ENCODE results near the gene TANGO6. TPM values are rescaled to one million over a fixed set of nuclear protein-coding genes. Genes with fewer than 3 reads are reported as not detected.

Gene TANGO6
- total RNA-seq, 1 donor from 2014 or later: 13.7 TPM

GRCh38 chr16:68884401-68884800, 41.1 kb downstream of the TANGO6 start:
- Histone ChIP-seq H3K27me3 (ENCODE audit: control insufficient read depth, insufficient read depth, low read length) (no peaks in the 10 kb centered on the region), H3K36me3 (ENCODE audit: control insufficient read depth, insufficient read depth, low read length) (no peaks in the 10 kb centered on the region), H3K4me3 (ENCODE audit: low read depth, low read length) (no peak overlapping the region)
- no peak for FAIRE-seq
- TF ChIP-seq, protein P1, sequence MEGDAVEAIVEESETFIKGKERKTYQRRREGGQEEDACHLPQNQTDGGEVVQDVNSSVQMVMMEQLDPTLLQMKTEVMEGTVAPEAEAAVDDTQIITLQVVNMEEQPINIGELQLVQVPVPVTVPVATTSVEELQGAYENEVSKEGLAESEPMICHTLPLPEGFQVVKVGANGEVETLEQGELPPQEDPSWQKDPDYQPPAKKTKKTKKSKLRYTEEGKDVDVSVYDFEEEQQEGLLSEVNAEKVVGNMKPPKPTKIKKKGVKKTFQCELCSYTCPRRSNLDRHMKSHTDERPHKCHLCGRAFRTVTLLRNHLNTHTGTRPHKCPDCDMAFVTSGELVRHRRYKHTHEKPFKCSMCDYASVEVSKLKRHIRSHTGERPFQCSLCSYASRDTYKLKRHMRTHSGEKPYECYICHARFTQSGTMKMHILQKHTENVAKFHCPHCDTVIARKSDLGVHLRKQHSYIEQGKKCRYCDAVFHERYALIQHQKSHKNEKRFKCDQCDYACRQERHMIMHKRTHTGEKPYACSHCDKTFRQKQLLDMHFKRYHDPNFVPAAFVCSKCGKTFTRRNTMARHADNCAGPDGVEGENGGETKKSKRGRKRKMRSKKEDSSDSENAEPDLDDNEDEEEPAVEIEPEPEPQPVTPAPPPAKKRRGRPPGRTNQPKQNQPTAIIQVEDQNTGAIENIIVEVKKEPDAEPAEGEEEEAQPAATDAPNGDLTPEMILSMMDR (IDR thresholded peaks at IDR 0.05; ENCODE audit: insufficient read depth, low read length, severe bottlenecking): no peak
- no peak for DNase-seq (ENCODE audit: low read depth)

DNA sequence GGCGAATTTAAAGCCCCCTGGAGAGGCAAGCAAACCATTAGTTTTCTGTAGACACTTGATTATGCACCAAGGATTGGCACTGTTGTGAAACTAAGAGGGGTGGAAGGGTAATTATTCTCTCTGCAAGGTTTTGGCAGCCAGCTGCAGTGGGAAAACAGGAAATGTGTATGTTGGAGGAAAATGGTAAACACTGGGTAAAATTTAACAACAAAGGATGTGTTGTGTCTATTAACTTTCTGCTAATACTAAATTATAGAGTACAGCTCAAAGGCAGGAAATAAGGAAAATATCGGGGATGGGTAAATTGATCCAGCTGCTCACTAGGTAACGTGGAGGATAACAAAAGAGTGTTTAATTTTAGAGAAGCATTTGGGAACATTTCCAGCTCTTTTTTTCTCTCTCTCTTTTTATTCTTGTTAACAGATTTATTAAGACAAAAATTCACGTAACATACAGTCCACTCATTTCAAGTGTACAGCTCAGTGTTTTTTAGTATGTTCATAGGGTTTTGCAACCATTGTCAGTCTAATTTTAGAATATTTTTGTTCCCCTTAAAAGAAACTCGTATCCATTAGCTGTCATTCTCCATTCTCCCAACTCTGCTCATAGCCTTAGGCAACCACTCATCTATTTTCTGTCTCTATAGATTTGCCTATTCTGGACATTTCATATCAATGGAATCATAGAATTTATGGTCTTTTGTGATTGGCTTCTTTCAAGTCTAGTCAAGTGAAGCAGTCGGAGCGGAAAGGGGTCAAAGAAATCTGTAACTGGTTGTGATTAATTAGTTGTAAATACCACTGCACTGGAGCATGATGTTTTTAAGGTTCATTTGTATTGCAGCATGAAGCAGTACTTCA, 41.8 kb downstream of the TANGO6 start:
- TF ChIP-seq, protein P1 (IDR thresholded peaks at IDR 0.05; ENCODE audit: insufficient read depth, low read length, severe bottlenecking): no peak
- Histone ChIP-seq H3K4me3 (ENCODE audit: low read depth, low read length) (no peak overlapping the region), H3K36me3 (ENCODE audit: control insufficient read depth, insufficient read depth, low read length) (no peaks in the 10 kb centered on the region), H3K27me3 (ENCODE audit: control insufficient read depth, insufficient read depth, low read length) (no peaks in the 10 kb centered on the region)
- no peak for DNase-seq (ENCODE audit: low read depth)
- FAIRE-seq: no peak

GRCh38 chr16:68887107-68887506, 43.8 kb downstream of the TANGO6 start:
- no peak for DNase-seq (ENCODE audit: low read depth)
- no peaks in the 10 kb centered on the region for H3K36me3 ChIP-seq (ENCODE audit: control insufficient read depth, insufficient read depth, low read length)
- no peak overlapping the region for H3K4me3 ChIP-seq (ENCODE audit: low read depth, low read length)
- FAIRE-seq: no peak
- TF ChIP-seq, protein P1 (IDR thresholded peaks at IDR 0.05; ENCODE audit: insufficient read depth, low read length, severe bottlenecking): no peak
- no peaks in the 10 kb centered on the region for H3K27me3 ChIP-seq (ENCODE audit: control insufficient read depth, insufficient read depth, low read length)

DNA sequence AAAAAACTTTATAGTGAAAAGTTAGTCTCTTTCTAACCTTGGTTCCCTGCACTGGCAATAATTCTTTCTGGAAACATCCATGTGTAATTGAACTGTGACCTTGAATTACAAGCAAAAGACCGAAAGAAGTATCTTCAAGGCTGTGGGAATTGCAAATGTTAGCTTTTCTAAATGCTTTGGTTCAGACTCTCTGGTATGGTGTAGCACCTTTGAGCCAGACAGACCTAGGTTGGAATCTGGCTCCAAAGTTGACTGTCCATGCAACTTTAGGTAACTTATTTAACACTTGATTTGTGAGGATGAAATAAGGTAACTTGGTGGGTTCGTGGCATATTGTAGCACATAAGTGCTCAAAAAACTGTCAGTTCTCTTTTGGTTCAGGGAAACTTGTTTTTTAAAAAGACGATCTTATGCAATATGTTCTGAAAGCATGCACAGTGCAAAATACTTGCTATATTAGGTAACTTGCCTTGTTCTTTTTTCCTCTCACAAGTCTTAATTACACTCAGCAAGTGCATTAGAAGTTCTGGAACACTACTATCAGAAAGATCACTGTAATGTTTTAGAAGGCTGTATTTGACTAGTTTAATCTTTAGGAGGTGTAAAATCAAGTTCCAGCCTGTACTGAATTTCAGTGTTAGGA, 46.3 kb downstream of the TANGO6 start:
- TF ChIP-seq, protein P1 (IDR thresholded peaks at IDR 0.05; ENCODE audit: insufficient read depth, low read length, severe bottlenecking): no peak
- H3K4me3 ChIP-seq (ENCODE audit: low read depth, low read length): no peak overlapping the region
- no peaks in the 10 kb centered on the region for H3K36me3 ChIP-seq (ENCODE audit: control insufficient read depth, insufficient read depth, low read length)
- FAIRE-seq: no peak
- DNase-seq (ENCODE audit: low read depth): no peak
- H3K27me3 ChIP-seq (ENCODE audit: control insufficient read depth, insufficient read depth, low read length): no peaks in the 10 kb centered on the region

DNA sequence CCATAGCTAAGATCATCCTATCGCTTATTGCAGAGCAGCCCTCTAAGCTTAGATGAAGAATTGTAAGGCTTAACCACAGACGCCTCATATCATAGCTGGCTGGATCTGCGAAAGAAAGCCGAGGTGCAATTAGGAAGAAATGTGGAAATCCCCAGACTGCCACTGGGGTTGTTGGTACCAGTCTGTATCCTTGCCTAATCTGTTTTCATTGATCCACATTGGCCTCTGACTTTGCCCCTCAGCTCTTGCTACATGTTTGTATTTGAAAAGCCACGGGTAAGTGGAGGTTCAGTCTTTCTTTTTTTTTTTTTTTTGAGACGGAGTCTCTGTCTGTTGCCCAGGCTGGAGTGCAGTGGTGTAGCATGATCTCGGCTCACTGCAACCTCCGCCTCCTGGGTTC, 48.9 kb downstream of the TANGO6 start:
- no peaks in the 10 kb centered on the region for H3K27me3 ChIP-seq (ENCODE audit: control insufficient read depth, insufficient read depth, low read length)
- H3K4me3 ChIP-seq (ENCODE audit: low read depth, low read length): no peak overlapping the region
- TF ChIP-seq, protein P1 (IDR thresholded peaks at IDR 0.05; ENCODE audit: insufficient read depth, low read length, severe bottlenecking): no peak
- H3K36me3 ChIP-seq (ENCODE audit: control insufficient read depth, insufficient read depth, low read length): no peaks in the 10 kb centered on the region
- FAIRE-seq: no peak
- DNase-seq (ENCODE audit: low read depth): no peak

Data from bronchial epithelial cell (primary cell).